Neuronal stem cell (in vitro differentiated cells): ENCODE data around the gene TMEM187.

ENCODE experiments used
- DNase-seq: peaks from one replicate; pipeline ENCODE4 v3.0.0-alpha.2; 2013; ENCODE audit warnings: low spot score
- H2AFZ ChIP-seq: one replicate; pipeline ENCODE4 v1.6.1; 2013; ENCODE audit warnings: mild to moderate bottlenecking, low read length, inconsistent platforms
- H2AK5ac ChIP-seq: 2 replicates; pipeline ENCODE4 v1.6.1; 2013; ENCODE audit warnings: low read depth, mild to moderate bottlenecking, inconsistent platforms, low read length, moderate library complexity, mixed read lengths
- H2BK120ac ChIP-seq: 2 replicates; pipeline ENCODE4 v1.6.1; 2013; ENCODE audit warnings: low read depth, mild to moderate bottlenecking, inconsistent platforms, low read length, moderate library complexity, mixed read lengths
- H2BK12ac ChIP-seq: one replicate; pipeline ENCODE4 v1.6.1; 2013; ENCODE audit warnings: low read length, inconsistent platforms
- H2BK15ac ChIP-seq: 2 replicates; pipeline ENCODE4 v1.6.1; 2013; ENCODE audit warnings: mild to moderate bottlenecking, low read length, inconsistent platforms, mixed read lengths
- H2BK5ac ChIP-seq: one replicate; pipeline ENCODE4 v1.6.1; 2013; ENCODE audit warnings: inconsistent platforms, mild to moderate bottlenecking, low read length, moderate library complexity
- H3K14ac ChIP-seq: one replicate; pipeline ENCODE4 v1.6.1; 2013; ENCODE audit warnings: low read length, inconsistent platforms
- H3K18ac ChIP-seq: 2 replicates; pipeline ENCODE4 v1.6.1; 2013; ENCODE audit warnings: low read length, inconsistent platforms
- H3K23ac ChIP-seq: 2 replicates; pipeline ENCODE4 v1.6.1; 2013; ENCODE audit warnings: low read depth, mild to moderate bottlenecking, mixed read lengths, low read length, inconsistent platforms; ENCODE audit not compliant: poor library complexity
- H3K27ac ChIP-seq: replicated peaks from 3 replicates; pipeline ENCODE4 v1.5.1; 2013; ENCODE audit warnings: low read length, inconsistent platforms
- H3K27me3 ChIP-seq, 3 experiments: 2 replicates each; pipeline ENCODE4 v1.6.1; 2013; ENCODE audit warnings: low read length in 3 of 3, mild to moderate bottlenecking in 2 of 3, inconsistent platforms in 1 of 3, low read depth in 1 of 3, mixed read lengths in 1 of 3, moderate library complexity in 1 of 3; ENCODE audit not compliant: control insufficient read depth in 3 of 3, insufficient read depth in 3 of 3
- H3K36me3 ChIP-seq, 2 donors: replicated peaks in 1 of 2; 2 replicates each; pipeline ENCODE4 v1.6.1; 2013; ENCODE audit warnings: low read length in 2 of 2; ENCODE audit not compliant: control insufficient read depth in 2 of 2, insufficient read depth in 2 of 2
- H3K4ac ChIP-seq: 2 replicates; pipeline ENCODE4 v1.6.1; 2013; ENCODE audit warnings: inconsistent platforms, mild to moderate bottlenecking, low read length, moderate library complexity
- H3K4me1 ChIP-seq, 2 donors: 1 replicate in 1 of 2; 2 replicates in 1 of 2; pipeline ENCODE4 v1.6.1; 2013; ENCODE audit warnings: low read length in 2 of 2, low read depth in 1 of 2; ENCODE audit not compliant: control insufficient read depth in 2 of 2, insufficient read depth in 1 of 2
- H3K4me2 ChIP-seq: one replicate; pipeline ENCODE4 v1.6.1; 2013; ENCODE audit warnings: mild to moderate bottlenecking, low read length, inconsistent platforms; ENCODE audit not compliant: insufficient read depth, poor library complexity, severe bottlenecking
- H3K4me3 ChIP-seq, 2 donors: 2 replicates each; pipeline ENCODE4 v1.5.1; 2013; ENCODE audit warnings: low read length in 2 of 2, mild to moderate bottlenecking in 2 of 2, inconsistent platforms in 1 of 2, moderate library complexity in 1 of 2
- H3K79me1 ChIP-seq: one replicate; pipeline ENCODE4 v1.6.1; 2013; ENCODE audit warnings: low read depth, mild to moderate bottlenecking, inconsistent platforms, low read length, moderate library complexity
- H3K9ac ChIP-seq: one replicate; pipeline ENCODE4 v1.6.1; 2013; ENCODE audit warnings: mild to moderate bottlenecking, low read depth, low read length, inconsistent platforms; ENCODE audit not compliant: poor library complexity
- H3K9me3 ChIP-seq, 2 donors: replicated peaks in 1 of 2; 2 replicates each; pipeline versions ENCODE3 to v1.6.1; 2013; ENCODE audit warnings: low read length in 2 of 2, mild to moderate bottlenecking in 2 of 2, inconsistent platforms in 1 of 2, low read depth in 1 of 2, mixed read lengths in 1 of 2, moderate library complexity in 1 of 2; ENCODE audit not compliant: control insufficient read depth in 2 of 2, insufficient read depth in 1 of 2
- H4K8ac ChIP-seq: one replicate; pipeline ENCODE4 v1.6.1; 2013; ENCODE audit warnings: low read depth, mild to moderate bottlenecking, inconsistent platforms, low read length, moderate library complexity
- H4K91ac ChIP-seq: one replicate; pipeline ENCODE4 v1.6.1; 2013; ENCODE audit warnings: low read length, low read depth, mild to moderate bottlenecking, inconsistent platforms; ENCODE audit not compliant: poor library complexity
- WGBS, 2 donors: extraction: QIAGEN DNeasy Blood & Tissue Kit; methylation state at CpG; one replicate each; pipeline ENCODE4 v1.1.7; 2013; ENCODE audit warnings: missing lambda C conversion rate in 2 of 2, mixed read lengths in 1 of 2; ENCODE audit not compliant: insufficient read length in 2 of 2, insufficient replicate concordance in 1 of 2; ENCODE audit errors: extremely low coverage in 2 of 2; 5-methylcytosine and 5-hydroxymethylcytosine counted together

The TMEM187 gene

DNA sequence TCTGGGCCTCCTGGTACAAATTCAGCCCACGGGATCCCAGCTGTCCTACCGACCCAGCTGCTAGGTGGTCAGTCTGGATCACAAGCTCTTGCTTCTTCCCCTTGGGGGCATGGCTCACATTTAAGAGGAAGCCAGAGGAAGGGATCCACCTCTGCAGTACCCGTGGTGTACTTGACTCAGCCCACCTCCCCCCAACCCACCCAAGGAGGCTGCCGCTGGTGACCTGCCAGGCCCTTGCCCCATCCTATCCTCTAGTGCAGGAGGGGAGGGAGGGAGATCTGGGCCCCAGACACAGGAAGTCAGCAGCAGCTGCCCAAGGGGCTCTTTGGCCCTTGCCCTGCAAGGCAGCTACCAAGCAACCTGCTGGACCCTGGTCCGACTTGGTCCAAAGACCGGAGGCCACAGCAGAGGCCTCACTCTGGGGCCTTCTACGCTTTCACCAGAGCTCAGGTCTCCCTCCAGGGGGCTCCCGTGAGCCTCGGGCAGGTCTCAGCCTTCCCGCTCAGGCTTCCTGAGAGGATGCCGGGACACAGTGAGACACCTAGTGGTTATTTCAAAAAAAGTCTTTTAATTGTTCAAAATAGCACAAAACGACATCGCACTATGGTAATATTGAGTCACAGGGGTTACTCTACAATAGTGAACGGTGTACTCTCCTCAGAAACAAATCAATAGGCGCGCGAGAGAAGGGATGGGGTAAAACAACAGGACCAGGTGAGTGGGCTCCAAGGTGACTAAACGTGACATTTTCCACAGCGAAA lies 25.4 kb upstream of the TMEM187 start:
- H3K18ac ChIP-seq, result peak overlapping the region; percentile 38
- no peak overlapping the region for H4K91ac ChIP-seq
- H3K14ac ChIP-seq, result no peak overlapping the region
- H4K8ac ChIP-seq, result no peak overlapping the region
- no peak overlapping the region for H3K4ac ChIP-seq
- no peak overlapping the region for H2BK12ac ChIP-seq
- DNase-seq, result peak; percentile 56
- H3K79me1 ChIP-seq, result peaks cover 2% of the 10 kb centered on the region
- H3K27ac ChIP-seq, result peak overlapping the region; percentile 94
- H3K9ac ChIP-seq, result no peak overlapping the region
- H2BK5ac ChIP-seq, result no peak overlapping the region
- no peak overlapping the region for H3K4me2 ChIP-seq
- H2BK120ac ChIP-seq, result no peak overlapping the region
- peak overlapping the region; percentile 46 for H2AK5ac ChIP-seq
- H2BK15ac ChIP-seq, result no peak overlapping the region
- H3K36me3 ChIP-seq, result peaks cover 17 to 46% of the 10 kb centered on the region in 2 donors
- H3K4me1 ChIP-seq, result peaks cover 12 to 19% of the 10 kb centered on the region in 2 donors
- H3K23ac ChIP-seq, result no peak overlapping the region
- H2AFZ ChIP-seq, result no peak overlapping the region
- peaks cover 0 to 5% (median 0%) of the 10 kb centered on the region in 3 experiments for H3K27me3 ChIP-seq
- no peak overlapping the region for H3K4me3 ChIP-seq
- WGBS, 2 donors, result no CpG with 5 or more reads among the region's 19 CpGs
- no peaks in the 10 kb centered on the region for H3K9me3 ChIP-seq

GRCh38 chrX:153948002-153948466 lies 24.5 kb upstream of the TMEM187 start:
- H4K8ac ChIP-seq, result no peak overlapping the region
- no peak overlapping the region for H3K23ac ChIP-seq
- no CpG with 5 or more reads among the region's 10 CpGs for WGBS, 2 donors
- H3K36me3 ChIP-seq, result peaks cover 26 to 55% of the 10 kb centered on the region in 2 donors
- peaks cover 0 to 5% (median 0%) of the 10 kb centered on the region in 3 experiments for H3K27me3 ChIP-seq
- no peaks in the 10 kb centered on the region for H3K9me3 ChIP-seq
- no peak overlapping the region for H2AFZ ChIP-seq
- no peak overlapping the region for H2BK5ac ChIP-seq
- no peak overlapping the region for H3K4me3 ChIP-seq
- no peak overlapping the region for H3K4me2 ChIP-seq
- peak overlapping the region; percentile 56 for H2AK5ac ChIP-seq
- no peak overlapping the region for H3K9ac ChIP-seq
- no peak overlapping the region for H3K4ac ChIP-seq
- H4K91ac ChIP-seq, result no peak overlapping the region
- peaks cover 6% of the 10 kb centered on the region for H3K79me1 ChIP-seq
- peaks cover 12 to 19% of the 10 kb centered on the region in 2 donors for H3K4me1 ChIP-seq
- H2BK15ac ChIP-seq, result no peak overlapping the region
- peak overlapping the region; percentile 95 for H3K18ac ChIP-seq
- no peak overlapping the region for H3K14ac ChIP-seq
- peak overlapping the region; percentile 94 for H3K27ac ChIP-seq
- H2BK120ac ChIP-seq, result no peak overlapping the region
- DNase-seq, result no peak
- H2BK12ac ChIP-seq, result peak overlapping the region; percentile 46

DNA sequence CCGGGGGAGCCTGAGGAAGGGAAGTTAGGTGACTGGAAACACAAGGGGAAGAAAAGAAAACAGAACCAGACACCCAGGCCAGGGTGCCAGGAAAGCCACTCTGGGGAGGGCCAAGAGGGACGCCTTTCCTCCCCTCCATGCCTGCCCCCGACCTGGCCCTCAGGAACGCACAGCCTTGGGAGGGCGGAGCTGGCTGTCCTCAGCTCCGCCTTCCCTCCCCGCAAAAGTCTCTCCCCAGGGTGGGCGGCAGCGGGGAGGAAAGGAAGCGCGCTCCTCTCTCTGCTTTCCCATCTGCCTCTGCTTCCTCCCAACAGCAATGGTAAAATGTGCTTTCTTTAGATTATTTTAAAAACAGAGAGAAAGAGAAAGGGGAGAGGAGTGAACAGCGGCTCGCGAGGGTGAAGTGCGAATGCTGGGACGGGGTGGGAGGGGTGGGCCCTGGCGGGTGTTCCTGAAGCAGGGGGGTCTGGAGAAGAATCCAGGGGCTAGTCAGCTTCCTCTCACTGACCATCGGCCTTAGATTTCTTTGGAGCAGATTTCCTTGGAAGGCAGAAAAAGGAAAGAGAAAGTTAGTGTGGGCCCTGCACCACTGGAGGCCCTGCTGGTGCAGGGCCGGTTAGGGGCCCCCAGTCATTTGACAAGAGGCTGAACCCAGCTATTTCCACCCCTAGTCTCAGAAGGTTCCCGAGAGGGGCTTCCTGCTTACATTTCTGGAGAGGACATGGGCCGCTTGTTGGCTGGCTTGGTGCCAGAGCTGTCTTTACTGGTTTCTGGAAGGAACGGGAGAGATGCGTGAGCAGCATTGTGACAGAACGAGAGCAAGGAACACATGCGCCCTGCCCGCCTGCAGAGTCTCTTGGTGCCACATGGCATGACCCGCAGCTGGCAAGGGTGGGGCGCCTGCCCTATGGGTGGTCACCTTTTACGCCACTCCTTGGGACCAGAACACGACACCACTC lies 23.4 kb upstream of the TMEM187 start:
- Histone ChIP-seq H3K4ac (no peak overlapping the region), H3K79me1 (peaks cover 6% of the 10 kb centered on the region), H2BK120ac (no peak overlapping the region), H3K14ac (no peak overlapping the region), H3K4me1 (peaks cover 12 to 21% of the 10 kb centered on the region in 2 donors), H2AFZ (no peak overlapping the region), H3K18ac (peak overlapping the region; percentile 57), H3K27ac (peak overlapping the region; percentile 94), H3K23ac (no peak overlapping the region), H3K9me3 (no peaks in the 10 kb centered on the region), H2AK5ac (no peak overlapping the region), H3K27me3 (peaks cover 0 to 3% (median 0%) of the 10 kb centered on the region in 3 experiments), H3K9ac (no peak overlapping the region), H3K36me3 (peaks cover 31 to 66% of the 10 kb centered on the region in 2 donors), H3K4me3 (peak overlapping the region in 1 of 2 donors; percentile 42), H3K4me2 (no peak overlapping the region), H2BK12ac (no peak overlapping the region), H2BK5ac (peak overlapping the region; percentile 66), H2BK15ac (no peak overlapping the region), H4K8ac (no peak overlapping the region), H4K91ac (no peak overlapping the region)
- WGBS, 2 donors, result no CpG with 5 or more reads among the region's 30 CpGs
- DNase-seq, result no peak
